Stimulated activated CD4-positive, alpha-beta T cell treated with anti-CD3 and anti-CD28 coated beads, Interleukin-12 subunit alpha, Interleukin-12 subunit beta, amount 100 ng/mL, for 24 hours (primary cell): ENCODE results near the gene MRPL54.

Source experiments
- DNase-seq, 2 experiments: peaks; one replicate each; pipeline ENCODE4 v3.0.0-alpha.2; 2020; ENCODE audit warnings: low read depth in 2 of 2

The MRPL54 gene

GRCh38 chr19:3762501-3763459, at the start of gene MRPL54:
TSS of gene MRPL54 (plus strand) at chr19:3762682. CDS start at chr19:3762701, 19 bp downstream.
- peak; percentile 99 for DNase-seq

- DNase-seq = no peak
These were observed 46.3 kb upstream of the MRPL54 start for GRCh38 chr19:3716147-3716668.

- no peak for DNase-seq
These were observed 42.6 kb upstream of the MRPL54 start for GRCh38 chr19:3719868-3720267.

GRCh38 chr19:3720349-3720917, 42.0 kb upstream of the MRPL54 start:
- no peak for DNase-seq

GRCh38 chr19:3721131-3721886, 41.2 kb upstream of the MRPL54 start:
- DNase-seq = peak; percentile 77 to 89

- no peak for DNase-seq
These were observed 40.5 kb upstream of the MRPL54 start for GRCh38 chr19:3721887-3722442.

- DNase-seq = no peak
These were observed 39.9 kb upstream of the MRPL54 start for GRCh38 chr19:3722443-3723109.

GRCh38 chr19:3723110-3723488, 39.4 kb upstream of the MRPL54 start:
- no peak for DNase-seq

- no peak for DNase-seq
These were observed 38.6 kb upstream of the MRPL54 start for GRCh38 chr19:3723883-3724282.

GRCh38 chr19:3725121-3725520, 37.4 kb upstream of the MRPL54 start:
- DNase-seq = no peak

GRCh38 chr19:3725640-3726310, 36.7 kb upstream of the MRPL54 start:
- DNase-seq = no peak

- no peak for DNase-seq
These were observed 32.0 kb upstream of the MRPL54 start for GRCh38 chr19:3730457-3730958.

GRCh38 chr19:3732108-3732507, 30.4 kb upstream of the MRPL54 start:
- no peak for DNase-seq

- no peak for DNase-seq
These were observed 28.8 kb upstream of the MRPL54 start for GRCh38 chr19:3733549-3734309.

GRCh38 chr19:3734310-3734600, 28.2 kb upstream of the MRPL54 start:
- no peak for DNase-seq

- DNase-seq = no peak
These were observed 26.3 kb upstream of the MRPL54 start for GRCh38 chr19:3736106-3736724.

- DNase-seq = no peak
These were observed 24.8 kb upstream of the MRPL54 start for GRCh38 chr19:3737487-3738205.

- DNase-seq = no peak
These were observed 23.8 kb upstream of the MRPL54 start for GRCh38 chr19:3738477-3739220.
